Fibroblast of lung (primary cell): ENCODE measurements around the gene PHF10. TPM values are rescaled to one million over a fixed set of nuclear protein-coding genes. Genes with fewer than 3 reads are reported as not detected.
A peak's percentile ranks its signal among the peaks of the same experiment; 100 is the strongest.

ENCODE experiments used
- DNase-seq, 2 donors: peaks; one replicate each; pipeline versions ENCODE4 v3.0.0 to v3.0.0-alpha.2; 2010; ENCODE audit warnings: low read depth in 2 of 2
- H2AFZ ChIP-seq: 2 replicates; pipeline ENCODE4 v1.5.1; 2012; ENCODE audit warnings: low read length, control low read depth, inconsistent platforms
- H3K27ac ChIP-seq: 2 replicates; pipeline ENCODE4 v1.5.1; 2011; ENCODE audit warnings: low read length, control low read depth; ENCODE audit not compliant: insufficient read depth
- H3K27me3 ChIP-seq: 2 replicates; pipeline ENCODE4 v1.5.1; 2011; ENCODE audit warnings: mild to moderate bottlenecking, low read length; ENCODE audit not compliant: control insufficient read depth, insufficient read depth
- H3K36me3 ChIP-seq: 2 replicates; pipeline ENCODE4 v1.5.1; 2011; ENCODE audit warnings: low read length; ENCODE audit not compliant: control insufficient read depth, insufficient read depth
- H3K4me1 ChIP-seq: 2 replicates; pipeline ENCODE4 v1.5.1; 2011; ENCODE audit warnings: low read length; ENCODE audit not compliant: control insufficient read depth, insufficient read depth; ENCODE audit errors: extremely low read depth
- H3K4me2 ChIP-seq: 2 replicates; pipeline ENCODE4 v1.5.1; 2011; ENCODE audit warnings: low read length, control low read depth; ENCODE audit not compliant: insufficient read depth; ENCODE audit errors: extremely low read depth
- H3K4me3 ChIP-seq, 4 experiments: fragments of 200-600 bp in 1 of 4; sonication (generic) in 1 of 4; replicated peaks in 1 of 4; 2 replicates each; pipeline ENCODE4 v1.5.1; 2011 to 2016; ENCODE audit warnings: low read length in 4 of 4, low read depth in 3 of 4, mild to moderate bottlenecking in 3 of 4, control low read depth in 2 of 4, inconsistent platforms in 1 of 4, mixed read lengths in 1 of 4; ENCODE audit not compliant: insufficient read depth in 1 of 4; ENCODE audit errors: control extremely low read depth in 1 of 4
- H3K79me2 ChIP-seq: 2 replicates; pipeline ENCODE4 v1.5.1; 2012; ENCODE audit warnings: mild to moderate bottlenecking, low read length, inconsistent platforms; ENCODE audit not compliant: control insufficient read depth, insufficient read depth
- H3K9ac ChIP-seq: 2 replicates; pipeline ENCODE4 v1.5.1; 2011; ENCODE audit warnings: mild to moderate bottlenecking, low read length, control low read depth; ENCODE audit not compliant: insufficient read depth
- H3K9me3 ChIP-seq: 2 replicates; pipeline ENCODE4 v1.5.1; 2012; ENCODE audit warnings: low read depth, low read length; ENCODE audit not compliant: control insufficient read depth, insufficient read depth
- H4K20me1 ChIP-seq: 2 replicates; pipeline ENCODE4 v1.5.1; 2011; ENCODE audit warnings: low read length; ENCODE audit not compliant: control insufficient read depth, insufficient read depth; ENCODE audit errors: extremely low read depth
- CTCF ChIP-seq, 2 donors: IDR thresholded peaks in 1 of 2; conservative IDR thresholded peaks in 1 of 2; 1 replicate in 1 of 2; 2 replicates in 1 of 2; pipeline ENCODE4 v1.5.1; 2011 to 2012; ENCODE audit warnings: low read length in 2 of 2, control low read depth in 1 of 2, inconsistent platforms in 1 of 2, low read depth in 1 of 2, mild to moderate bottlenecking in 1 of 2
- EZH2 ChIP-seq: IDR thresholded peaks from 2 replicates; pipeline ENCODE4 v1.5.1; 2012; ENCODE audit warnings: low read length, control low read depth, mild to moderate bottlenecking; ENCODE audit errors: missing control alignments
- polyA plus RNA-seq, 2 donors: library from polyadenylated mRNA; depleted of rRNA in 1 of 2; stranded (reverse) in 1 of 2; unstranded in 1 of 2; fragments of >200 nt; gene quantifications; 2 replicates each; pipeline ENCODE4 v1.2.1, GENCODE V29; 2011 to 2012; ENCODE audit warnings: missing spikeins in 1 of 2
- total RNA-seq: library from RNA; depleted of rRNA; stranded (reverse); fragments of >200 nt; gene quantifications from 2 replicates; pipeline ENCODE4 v1.2.1, GENCODE V29; 2014

PHF10 gene
- total and polyA plus RNA-seq, 2 donors (not counting 1 experiment from before 2014, with no cell fraction given) = 15.5 to 20.8 TPM

GRCh38 chr6:169669889-169670288 is 54.4 kb downstream of the PHF10 start:
- H2AFZ ChIP-seq = no peak overlapping the region
- peak in 1 of 2 donors; percentile 23 for DNase-seq
- H3K27ac ChIP-seq = no peak overlapping the region
- TF ChIP-seq EZH2 = no peak
- TF ChIP-seq CTCF (conservative IDR thresholded peaks at IDR 0.05 in 1 of 2, IDR thresholded peaks at IDR 0.05 in 1 of 2; ENCODE audit: low read depth in 1 of 2, low read length in 2 of 2) = no peak
- no peaks in the 10 kb centered on the region for H3K36me3 ChIP-seq
- H3K27me3 ChIP-seq = no peaks in the 10 kb centered on the region
- no peaks in the 10 kb centered on the region for H3K9me3 ChIP-seq
- no peak overlapping the region for H3K4me2 ChIP-seq
- H3K4me1 ChIP-seq = no peaks in the 10 kb centered on the region
- H3K9ac ChIP-seq = no peak overlapping the region
- no peak overlapping the region for H3K4me3 ChIP-seq
- no peaks in the 10 kb centered on the region for H4K20me1 ChIP-seq
- no peaks in the 10 kb centered on the region for H3K79me2 ChIP-seq

- TF ChIP-seq EZH2 = no peak
- no peak for TF ChIP-seq CTCF (conservative IDR thresholded peaks at IDR 0.05 in 1 of 2, IDR thresholded peaks at IDR 0.05 in 1 of 2; ENCODE audit: low read depth in 1 of 2, low read length in 2 of 2)
- Histone ChIP-seq H3K4me1 (no peaks in the 10 kb centered on the region), H3K79me2 (no peaks in the 10 kb centered on the region), H3K27ac (no peak overlapping the region), H3K9me3 (no peaks in the 10 kb centered on the region), H3K27me3 (no peaks in the 10 kb centered on the region), H3K4me3 (no peak overlapping the region), H4K20me1 (no peaks in the 10 kb centered on the region), H3K4me2 (no peak overlapping the region), H2AFZ (no peak overlapping the region), H3K36me3 (peaks cover 3% of the 10 kb centered on the region), H3K9ac (no peak overlapping the region)
- DNase-seq = no peak
Observed at GRCh38 chr6:169669147-169669546, 55.2 kb downstream of the PHF10 start.

- Histone ChIP-seq H2AFZ (no peak overlapping the region), H3K27ac (no peak overlapping the region), H3K27me3 (no peaks in the 10 kb centered on the region), H4K20me1 (no peaks in the 10 kb centered on the region), H3K4me1 (no peaks in the 10 kb centered on the region), H3K9me3 (no peaks in the 10 kb centered on the region), H3K79me2 (no peaks in the 10 kb centered on the region), H3K36me3 (peaks cover 5% of the 10 kb centered on the region), H3K4me2 (no peak overlapping the region), H3K4me3 (no peak overlapping the region), H3K9ac (no peak overlapping the region)
- TF ChIP-seq EZH2 = no peak
- TF ChIP-seq CTCF (conservative IDR thresholded peaks at IDR 0.05 in 1 of 2, IDR thresholded peaks at IDR 0.05 in 1 of 2; ENCODE audit: low read depth in 1 of 2, low read length in 2 of 2) = no peak
- no peak for DNase-seq
Observed at GRCh38 chr6:169668203-169668847, 56.0 kb downstream of the PHF10 start.
